ENCODE results near the gene TNF.
A peak's percentile ranks its signal among the peaks of the same experiment; 100 is the strongest.

Gene TNF

DNA sequence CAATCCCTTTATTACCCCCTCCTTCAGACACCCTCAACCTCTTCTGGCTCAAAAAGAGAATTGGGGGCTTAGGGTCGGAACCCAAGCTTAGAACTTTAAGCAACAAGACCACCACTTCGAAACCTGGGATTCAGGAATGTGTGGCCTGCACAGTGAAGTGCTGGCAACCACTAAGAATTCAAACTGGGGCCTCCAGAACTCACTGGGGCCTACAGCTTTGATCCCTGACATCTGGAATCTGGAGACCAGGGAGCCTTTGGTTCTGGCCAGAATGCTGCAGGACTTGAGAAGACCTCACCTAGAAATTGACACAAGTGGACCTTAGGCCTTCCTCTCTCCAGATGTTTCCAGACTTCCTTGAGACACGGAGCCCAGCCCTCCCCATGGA lies 2.2 kb downstream of the TNF start:
- Histone ChIP-seq H3K27me3 (ENCODE audit: control insufficient read depth, insufficient read depth, low read length) (peaks cover 21% of the 10 kb centered on the region), H3K4me1 (ENCODE audit: control insufficient read depth, insufficient read depth, low read length) (peaks cover 13% of the 10 kb centered on the region), H3K36me3 (ENCODE audit: control insufficient read depth, insufficient read depth, low read length) (no peaks in the 10 kb centered on the region), H3K9ac (ENCODE audit: low read depth, low read length) (no peak overlapping the region), H3K4me3 (ENCODE audit: low read depth, low read length) (no peak overlapping the region), H3K9me3 (ENCODE audit: control insufficient read depth, insufficient read depth, low read length) (no peaks in the 10 kb centered on the region)

DNA sequence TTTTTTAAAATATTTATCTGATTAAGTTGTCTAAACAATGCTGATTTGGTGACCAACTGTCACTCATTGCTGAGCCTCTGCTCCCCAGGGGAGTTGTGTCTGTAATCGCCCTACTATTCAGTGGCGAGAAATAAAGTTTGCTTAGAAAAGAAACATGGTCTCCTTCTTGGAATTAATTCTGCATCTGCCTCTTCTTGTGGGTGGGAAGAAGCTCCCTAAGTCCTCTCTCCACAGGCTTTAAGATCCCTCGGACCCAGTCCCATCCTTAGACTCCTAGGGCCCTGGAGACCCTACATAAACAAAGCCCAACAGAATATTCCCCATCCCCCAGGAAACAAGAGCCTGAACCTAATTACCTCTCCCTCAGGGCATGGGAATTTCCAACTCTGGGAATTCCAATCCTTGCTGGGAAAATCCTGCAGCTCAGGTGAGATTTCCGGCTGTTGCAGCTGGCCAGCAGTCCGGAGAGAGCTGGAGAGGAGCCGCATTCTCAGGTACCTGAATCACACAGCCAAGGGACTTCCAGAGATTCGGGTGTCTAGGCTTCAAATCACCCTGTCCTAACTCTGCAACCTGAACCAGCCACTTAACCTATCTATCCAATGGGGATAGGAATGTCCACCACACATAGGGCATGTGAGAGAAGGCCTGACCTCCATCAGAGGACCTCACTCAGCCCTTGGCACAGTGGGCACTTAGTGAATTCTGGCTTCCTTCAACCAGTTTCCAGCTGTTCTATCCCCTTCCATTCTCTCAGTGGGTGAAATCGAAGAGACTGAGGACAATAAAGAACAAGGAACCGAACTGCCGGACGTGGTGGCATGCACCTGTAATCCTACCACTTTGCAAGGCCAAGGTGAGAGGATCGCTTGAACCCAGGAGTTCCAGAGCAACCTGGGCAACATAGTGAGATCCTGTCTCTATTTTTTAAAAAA lies 3.1 kb downstream of the TNF start:
- Histone ChIP-seq H3K9me3 (ENCODE audit: control insufficient read depth, insufficient read depth, low read length) (no peaks in the 10 kb centered on the region), H3K36me3 (ENCODE audit: control insufficient read depth, insufficient read depth, low read length) (no peaks in the 10 kb centered on the region), H3K4me3 (ENCODE audit: low read depth, low read length) (no peak overlapping the region), H3K4me1 (ENCODE audit: control insufficient read depth, insufficient read depth, low read length) (peaks cover 13% of the 10 kb centered on the region), H3K27me3 (ENCODE audit: control insufficient read depth, insufficient read depth, low read length) (peaks cover 21% of the 10 kb centered on the region), H3K9ac (ENCODE audit: low read depth, low read length) (no peak overlapping the region)

DNA sequence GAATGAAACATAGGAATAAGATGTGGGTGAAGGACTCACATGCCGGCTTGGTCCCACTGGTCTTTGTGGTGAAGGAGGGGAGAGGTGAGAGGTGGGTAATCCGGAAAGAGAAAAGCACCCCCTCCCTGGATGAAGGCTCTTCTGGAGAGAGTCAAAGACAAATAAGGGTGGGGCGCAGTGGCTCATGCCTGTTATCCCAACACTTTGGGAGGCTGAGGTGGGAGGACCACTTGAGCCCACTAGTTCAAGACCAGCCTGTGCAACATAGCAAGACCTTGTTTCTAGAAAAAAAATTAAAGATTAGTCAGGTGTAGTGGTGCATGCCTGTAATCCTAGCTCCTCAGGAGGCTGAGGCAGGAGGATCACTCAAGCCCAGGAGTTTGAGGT lies 3.7 kb downstream of the TNF start:
- no peak overlapping the region for H3K4me3 ChIP-seq (ENCODE audit: low read depth, low read length)
- no peaks in the 10 kb centered on the region for H3K36me3 ChIP-seq (ENCODE audit: control insufficient read depth, insufficient read depth, low read length)
- H3K27me3 ChIP-seq (ENCODE audit: control insufficient read depth, insufficient read depth, low read length): peaks cover 21% of the 10 kb centered on the region
- no peak overlapping the region for H3K9ac ChIP-seq (ENCODE audit: low read depth, low read length)
- H3K9me3 ChIP-seq (ENCODE audit: control insufficient read depth, insufficient read depth, low read length): no peaks in the 10 kb centered on the region
- H3K4me1 ChIP-seq (ENCODE audit: control insufficient read depth, insufficient read depth, low read length): peaks cover 13% of the 10 kb centered on the region

DNA sequence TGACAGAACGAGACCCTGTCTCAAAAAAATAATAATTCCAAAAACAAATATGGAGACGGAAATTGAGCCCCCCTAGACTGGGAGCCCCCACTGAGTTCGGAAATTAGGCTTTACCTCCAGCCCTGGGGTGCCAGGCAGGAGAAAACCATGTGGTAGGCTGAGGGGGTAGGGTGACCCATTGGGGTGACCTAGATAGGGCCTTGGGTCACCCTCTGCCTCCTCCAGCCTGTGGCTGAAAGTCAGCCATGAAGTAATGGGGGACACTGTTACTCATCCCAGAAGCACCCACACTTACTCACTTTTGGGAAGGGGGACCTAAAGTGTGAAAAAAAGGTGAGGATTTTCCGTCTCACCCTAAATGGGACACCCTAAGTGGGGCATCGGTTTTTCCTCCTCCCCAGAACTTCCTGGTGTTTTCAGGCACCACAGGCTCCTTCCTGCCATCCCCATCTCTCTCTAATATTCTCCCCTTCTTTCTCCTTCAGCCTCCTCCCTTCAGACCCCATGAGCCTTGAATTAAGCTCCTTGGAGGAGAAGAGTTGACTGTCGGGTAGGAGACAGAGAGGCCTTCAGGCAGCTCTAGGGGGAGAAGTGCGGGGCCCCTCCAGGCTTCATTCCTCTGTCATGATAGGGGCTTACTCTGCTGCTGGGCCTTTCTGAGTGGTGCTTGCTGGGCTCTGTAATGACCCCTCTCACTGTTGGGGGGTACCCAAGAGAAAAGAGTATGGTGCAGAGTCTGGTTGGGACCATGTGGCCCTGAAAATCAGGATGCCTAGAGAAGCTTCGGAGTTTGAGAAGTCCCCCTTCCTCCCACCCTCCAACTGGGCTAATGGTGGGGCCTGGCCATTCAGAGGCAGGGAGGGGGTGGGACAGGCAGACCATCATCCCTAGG lies 4.4 kb downstream of the TNF start:
- peak overlapping the region; percentile 82 for H3K4me3 ChIP-seq (ENCODE audit: low read depth, low read length)
- no peak overlapping the region for H3K9ac ChIP-seq (ENCODE audit: low read depth, low read length)
- H3K36me3 ChIP-seq (ENCODE audit: control insufficient read depth, insufficient read depth, low read length): no peaks in the 10 kb centered on the region
- H3K9me3 ChIP-seq (ENCODE audit: control insufficient read depth, insufficient read depth, low read length): no peaks in the 10 kb centered on the region
- peaks cover 21% of the 10 kb centered on the region for H3K27me3 ChIP-seq (ENCODE audit: control insufficient read depth, insufficient read depth, low read length)
- peaks cover 13% of the 10 kb centered on the region for H3K4me1 ChIP-seq (ENCODE audit: control insufficient read depth, insufficient read depth, low read length)

DNA sequence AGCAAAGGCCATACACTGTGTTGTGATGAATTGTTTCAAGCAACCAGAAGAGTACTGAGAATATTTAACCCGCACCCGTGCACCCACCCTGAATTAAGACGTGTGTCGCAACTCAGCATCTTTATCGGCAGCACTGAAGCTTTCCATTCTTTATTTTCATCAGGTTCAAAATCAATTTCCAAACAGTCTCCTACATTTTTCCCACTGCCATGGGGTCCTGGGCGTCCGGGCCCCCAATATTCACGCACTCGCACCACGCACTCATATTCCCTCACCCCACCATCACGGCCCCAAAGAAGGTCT lies 5.0 kb downstream of the TNF start:
- no peaks in the 10 kb centered on the region for H3K36me3 ChIP-seq (ENCODE audit: control insufficient read depth, insufficient read depth, low read length)
- peaks cover 13% of the 10 kb centered on the region for H3K4me1 ChIP-seq (ENCODE audit: control insufficient read depth, insufficient read depth, low read length)
- H3K4me3 ChIP-seq (ENCODE audit: low read depth, low read length): peak overlapping the region; percentile 82
- peaks cover 20% of the 10 kb centered on the region for H3K27me3 ChIP-seq (ENCODE audit: control insufficient read depth, insufficient read depth, low read length)
- no peaks in the 10 kb centered on the region for H3K9me3 ChIP-seq (ENCODE audit: control insufficient read depth, insufficient read depth, low read length)
- H3K9ac ChIP-seq (ENCODE audit: low read depth, low read length): no peak overlapping the region

DNA sequence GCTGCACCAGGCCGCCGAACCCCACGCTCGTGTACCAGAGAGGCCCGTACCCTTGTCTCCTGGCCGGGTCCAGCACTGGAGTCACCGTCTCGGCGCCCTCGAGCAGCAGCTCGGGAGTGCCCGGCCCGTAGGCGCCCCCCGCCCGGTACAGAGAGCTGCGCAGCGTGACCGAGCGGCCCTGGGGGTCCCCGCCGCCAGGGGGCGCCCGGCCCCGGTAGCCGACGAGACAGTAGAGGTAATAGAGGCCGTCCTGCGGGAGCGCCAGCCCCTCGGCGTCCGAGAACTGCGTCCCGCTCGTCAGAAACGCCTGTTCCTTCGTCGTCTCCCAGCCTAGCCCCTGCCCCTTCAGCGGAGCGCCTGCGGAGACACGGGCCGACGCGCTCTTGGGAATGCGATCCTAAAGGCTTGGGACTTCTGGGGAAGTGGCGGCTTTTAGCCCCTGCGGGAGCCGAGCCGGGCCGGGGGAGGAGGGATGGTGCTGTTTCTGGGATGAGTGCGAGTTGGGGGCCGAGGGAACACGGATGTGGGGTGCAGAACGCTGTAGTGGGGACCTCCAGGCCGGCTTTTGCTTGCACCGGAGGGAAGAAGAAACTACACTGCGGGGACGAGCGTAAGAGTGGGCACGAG lies 5.6 kb downstream of the TNF start:
- Histone ChIP-seq H3K9me3 (ENCODE audit: control insufficient read depth, insufficient read depth, low read length) (no peaks in the 10 kb centered on the region), H3K4me3 (ENCODE audit: low read depth, low read length) (peak overlapping the region; percentile 82), H3K36me3 (ENCODE audit: control insufficient read depth, insufficient read depth, low read length) (no peaks in the 10 kb centered on the region), H3K4me1 (ENCODE audit: control insufficient read depth, insufficient read depth, low read length) (peaks cover 13% of the 10 kb centered on the region), H3K9ac (ENCODE audit: low read depth, low read length) (peak overlapping the region; percentile 79), H3K27me3 (ENCODE audit: control insufficient read depth, insufficient read depth, low read length) (peaks cover 18% of the 10 kb centered on the region)

DNA sequence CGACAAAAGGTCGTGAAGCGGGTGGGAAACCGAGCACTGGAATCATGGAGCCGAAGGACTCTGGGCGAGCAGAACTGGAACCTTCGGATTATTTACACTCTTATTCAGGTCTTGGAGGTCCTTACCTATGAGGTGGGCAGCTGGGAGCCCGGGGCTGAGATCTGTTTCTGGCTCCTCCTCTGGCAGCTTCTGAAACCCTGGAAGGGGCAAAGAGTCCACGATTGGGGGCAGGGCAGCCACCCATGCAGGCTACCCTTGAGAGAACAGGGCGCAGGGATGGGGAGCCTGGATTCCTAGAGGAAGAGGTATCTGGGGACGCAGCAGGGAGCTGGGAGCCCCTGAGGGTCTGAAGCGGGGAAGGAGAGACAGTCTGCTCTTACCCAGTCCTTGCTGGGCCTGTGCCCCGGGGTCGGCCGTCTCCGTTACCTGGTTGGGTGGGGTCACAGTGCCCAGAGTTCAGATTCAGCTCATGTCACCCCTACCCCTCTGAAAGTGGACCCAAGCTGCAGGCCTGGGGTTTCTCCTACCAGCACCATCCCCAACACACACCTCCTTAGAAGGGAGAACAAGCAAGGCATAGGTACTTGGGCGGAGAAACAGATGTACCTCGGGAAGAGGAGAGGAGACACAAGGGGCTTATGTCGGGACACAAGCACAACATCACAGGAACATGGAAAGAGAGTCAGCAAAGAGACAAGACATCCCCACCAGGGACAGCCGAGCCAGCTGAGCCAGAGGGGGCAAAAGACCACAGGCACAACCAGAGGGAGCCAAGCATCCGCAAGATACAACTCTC lies 6.3 kb downstream of the TNF start:
- H3K9me3 ChIP-seq (ENCODE audit: control insufficient read depth, insufficient read depth, low read length): no peaks in the 10 kb centered on the region
- peak overlapping the region; percentile 82 for H3K4me3 ChIP-seq (ENCODE audit: low read depth, low read length)
- peaks cover 17% of the 10 kb centered on the region for H3K27me3 ChIP-seq (ENCODE audit: control insufficient read depth, insufficient read depth, low read length)
- H3K4me1 ChIP-seq (ENCODE audit: control insufficient read depth, insufficient read depth, low read length): peaks cover 13% of the 10 kb centered on the region
- no peaks in the 10 kb centered on the region for H3K36me3 ChIP-seq (ENCODE audit: control insufficient read depth, insufficient read depth, low read length)
- H3K9ac ChIP-seq (ENCODE audit: low read depth, low read length): peak overlapping the region; percentile 79

DNA sequence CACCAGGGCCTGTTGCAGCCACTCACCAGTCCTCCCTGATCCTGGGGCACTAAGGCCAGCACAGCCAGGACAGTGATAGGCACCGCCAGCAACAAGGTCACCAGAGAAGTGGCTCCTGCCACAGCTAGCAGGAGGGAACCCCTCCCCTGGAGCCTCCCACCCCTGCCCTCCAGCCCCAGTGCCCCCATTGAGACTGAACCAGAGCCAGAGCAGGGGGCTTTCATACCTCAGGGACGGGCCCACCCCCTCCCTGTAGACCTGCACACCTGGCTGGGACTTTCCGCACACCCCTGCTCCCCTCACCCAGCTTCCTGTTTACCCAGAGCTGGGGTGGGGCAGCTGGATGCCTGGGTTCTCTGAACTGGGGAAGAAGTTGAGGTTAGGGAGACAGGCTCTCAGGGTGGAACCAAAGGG lies 6.9 kb downstream of the TNF start, which contains the start of gene LTB:
LTB (minus strand) TSS at position 195 of the 414 bp plus-strand sequence; CDS start at position 188, 7 bp downstream.
- peaks cover 13% of the 10 kb centered on the region for H3K4me1 ChIP-seq (ENCODE audit: control insufficient read depth, insufficient read depth, low read length)
- H3K27me3 ChIP-seq (ENCODE audit: control insufficient read depth, insufficient read depth, low read length): peaks cover 16% of the 10 kb centered on the region
- H3K4me3 ChIP-seq (ENCODE audit: low read depth, low read length): peak within 1 kb of the TSS; percentile 82
- no peaks in the 10 kb centered on the region for H3K9me3 ChIP-seq (ENCODE audit: control insufficient read depth, insufficient read depth, low read length)
- H3K36me3 ChIP-seq (ENCODE audit: control insufficient read depth, insufficient read depth, low read length): no peaks in the 10 kb centered on the region
- H3K9ac ChIP-seq (ENCODE audit: low read depth, low read length): peak within 1 kb of the TSS; percentile 79

DNA sequence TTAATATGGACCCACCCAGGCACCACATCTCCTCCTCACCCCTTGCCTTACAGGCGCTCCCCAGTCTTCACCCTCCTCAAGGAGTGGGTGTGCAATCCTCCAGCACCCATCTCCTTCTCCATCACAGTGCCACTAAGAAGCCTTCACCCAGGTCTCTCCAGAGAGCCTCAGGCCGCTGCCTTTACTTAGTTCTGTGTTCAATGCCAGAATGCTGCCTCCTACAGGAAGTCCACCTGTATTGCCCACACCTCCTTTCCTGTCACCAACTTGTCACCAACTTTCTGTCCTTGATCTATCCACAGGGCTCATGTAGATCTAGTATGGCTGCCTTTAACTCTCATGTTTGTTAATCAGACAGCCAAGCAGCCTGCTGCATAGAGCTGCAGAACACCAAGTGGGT lies 10.1 kb downstream of the TNF start:
- Histone ChIP-seq H3K9ac (ENCODE audit: low read depth, low read length) (no peak overlapping the region), H3K36me3 (ENCODE audit: control insufficient read depth, insufficient read depth, low read length) (no peaks in the 10 kb centered on the region), H3K4me3 (ENCODE audit: low read depth, low read length) (no peak overlapping the region), H3K9me3 (ENCODE audit: control insufficient read depth, insufficient read depth, low read length) (no peaks in the 10 kb centered on the region), H3K27me3 (ENCODE audit: control insufficient read depth, insufficient read depth, low read length) (peaks cover 6% of the 10 kb centered on the region), H3K4me1 (ENCODE audit: control insufficient read depth, insufficient read depth, low read length) (peaks cover 5% of the 10 kb centered on the region)

DNA sequence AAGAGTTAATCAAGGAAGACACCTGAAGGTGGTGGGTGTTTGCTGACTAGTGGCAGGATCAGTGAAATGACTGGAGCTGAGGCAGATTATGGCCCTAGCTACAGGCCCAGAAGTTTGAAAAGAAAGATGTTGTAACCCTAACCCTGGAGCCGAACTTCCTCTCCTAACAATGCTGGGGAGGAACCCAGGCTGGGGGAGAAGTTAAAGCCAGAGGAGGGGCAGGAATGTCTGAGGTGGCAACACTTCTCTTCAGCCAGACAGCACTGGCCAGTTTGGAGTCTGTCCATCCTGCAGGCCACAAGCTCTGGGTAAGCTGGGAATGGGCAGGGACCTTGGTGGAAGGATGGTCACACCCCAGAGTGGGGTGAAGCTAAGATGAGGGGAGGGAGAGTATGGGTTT lies 10.6 kb downstream of the TNF start, which contains the start of gene LST1:
LST1 (plus strand) TSS at position 270 of the 400 bp plus-strand sequence. CDS start 1,023 bp downstream, outside the sequence.
- peaks cover 5% of the 10 kb centered on the region for H3K4me1 ChIP-seq (ENCODE audit: control insufficient read depth, insufficient read depth, low read length)
- H3K27me3 ChIP-seq (ENCODE audit: control insufficient read depth, insufficient read depth, low read length): peaks cover 5% of the 10 kb centered on the region
- no peak within 1 kb of the TSS for H3K4me3 ChIP-seq (ENCODE audit: low read depth, low read length)
- no peaks in the 10 kb centered on the region for H3K36me3 ChIP-seq (ENCODE audit: control insufficient read depth, insufficient read depth, low read length)
- no peaks in the 10 kb centered on the region for H3K9me3 ChIP-seq (ENCODE audit: control insufficient read depth, insufficient read depth, low read length)
- no peak within 1 kb of the TSS for H3K9ac ChIP-seq (ENCODE audit: low read depth, low read length)
